Endothelial cell (in vitro differentiated cells): ENCODE data around the gene MICU2. TPM values are rescaled to one million over a fixed set of nuclear protein-coding genes. Genes with fewer than 3 reads are reported as not detected.

Experiments
- DNase-seq: peaks from one replicate; pipeline ENCODE4 v3.0.0; 2021; ENCODE audit warnings: low spot score
- H3K27ac Mint-ChIP-seq: one replicate; pipeline ENCODE4 v1.8.0; 2021; ENCODE audit warnings: mixed read lengths, inconsistent platforms; ENCODE audit not compliant: unreplicated experiment
- H3K27me3 Mint-ChIP-seq: one replicate; pipeline ENCODE4 v1.8.0; 2021; ENCODE audit warnings: mild to moderate bottlenecking, moderate library complexity, mixed read lengths, inconsistent platforms; ENCODE audit not compliant: unreplicated experiment
- H3K36me3 Mint-ChIP-seq: one replicate; pipeline ENCODE4 v1.8.0; 2021; ENCODE audit warnings: mild to moderate bottlenecking, low read depth, mixed read lengths, inconsistent platforms; ENCODE audit not compliant: unreplicated experiment
- H3K4me1 Mint-ChIP-seq: one replicate; pipeline ENCODE4 v1.8.0; 2021; ENCODE audit warnings: mild to moderate bottlenecking, mixed read lengths, inconsistent platforms; ENCODE audit not compliant: unreplicated experiment
- H3K4me3 Mint-ChIP-seq: one replicate; pipeline ENCODE4 v1.8.0; 2021; ENCODE audit warnings: mild to moderate bottlenecking, mixed read lengths, inconsistent platforms; ENCODE audit not compliant: unreplicated experiment
- H3K9me3 Mint-ChIP-seq: one replicate; pipeline ENCODE4 v1.8.0; 2021; ENCODE audit warnings: mixed read lengths, inconsistent platforms; ENCODE audit not compliant: unreplicated experiment
- total RNA-seq: library from RNA; stranded (reverse); fragmentation: NEBNext Ultra II Directional; extraction: Animal tissue kit (Norgen Biotek cat#: 25700); gene quantifications from one replicate; pipeline ENCODE4 v1.2.1, GENCODE V29; 2021; ENCODE audit not compliant: unreplicated experiment
- TF ChIP-seq, protein P1 (sequence below): fragments of 200-600 bp; sonication (generic); IDR thresholded peaks from one replicate; pipeline ENCODE4 v1.5.0; 2021; ENCODE audit warnings: antibody characterized with exemption; ENCODE audit not compliant: unreplicated experiment

MICU2 gene
- total RNA-seq, 1 donor from 2014 or later = 22.3 TPM

DNA sequence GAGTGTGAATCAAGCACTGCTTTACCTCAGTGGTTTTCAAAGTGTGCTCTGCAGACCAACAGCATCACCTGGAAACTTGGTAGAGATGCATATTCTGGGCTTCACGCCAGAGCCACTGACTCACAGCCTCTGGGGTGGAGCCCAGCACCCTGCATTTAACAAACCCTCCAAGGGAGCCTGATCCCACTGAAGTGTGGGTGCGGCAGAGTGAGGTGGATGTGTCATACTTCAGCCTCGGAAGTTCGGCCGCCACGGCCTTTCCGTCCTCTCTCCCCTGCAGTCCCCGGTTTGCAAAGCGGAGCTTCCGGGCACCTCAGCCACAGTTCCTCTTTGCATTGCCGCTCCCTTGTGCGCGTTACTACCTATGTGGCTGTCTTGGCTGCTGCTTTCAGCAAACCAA lies 33.3 kb upstream of the MICU2 start:
- Mint-ChIP-seq H3K27me3 (no peaks in the 10 kb centered on the region), H3K27ac (no peak overlapping the region), H3K9me3 (no peaks in the 10 kb centered on the region), H3K4me3 (no peak overlapping the region), H3K4me1 (no peaks in the 10 kb centered on the region), H3K36me3 (no peaks in the 10 kb centered on the region)
- TF ChIP-seq, protein P1, sequence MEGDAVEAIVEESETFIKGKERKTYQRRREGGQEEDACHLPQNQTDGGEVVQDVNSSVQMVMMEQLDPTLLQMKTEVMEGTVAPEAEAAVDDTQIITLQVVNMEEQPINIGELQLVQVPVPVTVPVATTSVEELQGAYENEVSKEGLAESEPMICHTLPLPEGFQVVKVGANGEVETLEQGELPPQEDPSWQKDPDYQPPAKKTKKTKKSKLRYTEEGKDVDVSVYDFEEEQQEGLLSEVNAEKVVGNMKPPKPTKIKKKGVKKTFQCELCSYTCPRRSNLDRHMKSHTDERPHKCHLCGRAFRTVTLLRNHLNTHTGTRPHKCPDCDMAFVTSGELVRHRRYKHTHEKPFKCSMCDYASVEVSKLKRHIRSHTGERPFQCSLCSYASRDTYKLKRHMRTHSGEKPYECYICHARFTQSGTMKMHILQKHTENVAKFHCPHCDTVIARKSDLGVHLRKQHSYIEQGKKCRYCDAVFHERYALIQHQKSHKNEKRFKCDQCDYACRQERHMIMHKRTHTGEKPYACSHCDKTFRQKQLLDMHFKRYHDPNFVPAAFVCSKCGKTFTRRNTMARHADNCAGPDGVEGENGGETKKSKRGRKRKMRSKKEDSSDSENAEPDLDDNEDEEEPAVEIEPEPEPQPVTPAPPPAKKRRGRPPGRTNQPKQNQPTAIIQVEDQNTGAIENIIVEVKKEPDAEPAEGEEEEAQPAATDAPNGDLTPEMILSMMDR = no peak
- DNase-seq = no peak

DNA sequence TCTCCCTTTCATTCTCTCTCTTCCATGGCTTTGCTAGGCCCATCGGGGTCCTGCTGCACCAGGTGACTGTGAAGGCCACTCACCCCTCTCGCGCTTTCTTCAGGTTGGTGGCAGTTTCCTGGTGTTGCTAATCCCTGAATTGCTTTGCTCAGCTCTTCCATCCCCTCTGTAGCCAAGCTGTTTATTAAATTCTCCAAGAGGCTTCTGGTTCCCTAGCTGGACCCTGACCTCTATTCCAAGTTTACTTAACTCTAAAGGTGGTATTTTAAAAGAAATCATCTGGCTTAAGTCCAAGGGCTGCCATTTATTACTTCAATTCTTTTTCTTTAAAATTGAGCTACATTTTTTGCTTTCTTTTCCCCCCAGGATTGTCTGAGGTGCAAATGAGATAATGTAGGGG lies 32.7 kb upstream of the MICU2 start:
- H3K9me3 Mint-ChIP-seq = peaks cover 5% of the 10 kb centered on the region
- H3K4me3 Mint-ChIP-seq = no peak overlapping the region
- H3K36me3 Mint-ChIP-seq = no peaks in the 10 kb centered on the region
- no peak overlapping the region for H3K27ac Mint-ChIP-seq
- H3K4me1 Mint-ChIP-seq = no peaks in the 10 kb centered on the region
- no peaks in the 10 kb centered on the region for H3K27me3 Mint-ChIP-seq
- no peak for DNase-seq
- TF ChIP-seq, protein P1 = no peak

DNA sequence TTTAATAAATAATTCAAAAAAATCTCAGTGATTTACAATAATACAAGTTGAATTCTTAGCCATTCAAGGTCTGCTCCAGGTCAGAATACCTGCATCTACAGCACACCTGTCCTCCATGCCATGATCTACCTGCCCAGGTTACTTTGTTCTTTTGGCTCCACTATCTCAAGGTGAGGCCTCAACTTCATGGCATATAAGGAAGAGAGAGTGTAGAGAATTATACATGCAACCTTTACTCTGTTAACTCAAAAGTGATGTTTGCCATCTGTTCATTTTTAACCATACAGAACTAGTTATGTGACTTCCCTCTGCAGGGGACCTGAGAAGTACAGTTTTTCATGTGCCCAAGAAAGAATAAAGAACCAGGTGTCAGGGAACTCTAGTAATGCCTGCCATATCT lies 28.2 kb upstream of the MICU2 start:
- TF ChIP-seq, protein P1 = no peak
- Mint-ChIP-seq H3K36me3 (no peaks in the 10 kb centered on the region), H3K4me1 (no peaks in the 10 kb centered on the region), H3K9me3 (peaks cover 6% of the 10 kb centered on the region), H3K27me3 (no peaks in the 10 kb centered on the region), H3K27ac (no peak overlapping the region), H3K4me3 (no peak overlapping the region)
- no peak for DNase-seq

GRCh38 chr13:21625366-21625765 lies 21.4 kb upstream of the MICU2 start:
- no peak for DNase-seq
- H3K4me3 Mint-ChIP-seq = no peak overlapping the region
- TF ChIP-seq, protein P1 = no peak

GRCh38 chr13:21620861-21621260 lies 16.9 kb upstream of the MICU2 start:
- Mint-ChIP-seq H3K27me3 (peaks cover 3% of the 10 kb centered on the region), H3K9me3 (no peaks in the 10 kb centered on the region), H3K4me3 (no peak overlapping the region), H3K36me3 (no peaks in the 10 kb centered on the region), H3K27ac (no peak overlapping the region), H3K4me1 (no peaks in the 10 kb centered on the region)
- TF ChIP-seq, protein P1 = no peak
- no peak for DNase-seq

More at GRCh38 chr13:21625366-21625765, 21.4 kb upstream of the MICU2 start:
- Mint-ChIP-seq H3K36me3 (no peaks in the 10 kb centered on the region), H3K27me3 (peaks cover 3% of the 10 kb centered on the region), H3K9me3 (no peaks in the 10 kb centered on the region), H3K27ac (no peak overlapping the region), H3K4me1 (no peaks in the 10 kb centered on the region)
